Large intestine (tissue), 3 donors: ENCODE data around the gene SYT8. TPM values are rescaled to one million over a fixed set of nuclear protein-coding genes. Genes with fewer than 3 reads are reported as not detected.

ENCODE experiments used
- DNase-seq, 2 donors: peaks; one replicate each; pipeline versions ENCODE4 v3.0.0 to v3.0.0-alpha.2; 2013
- H3K27ac ChIP-seq: one replicate; pipeline ENCODE4 v1.5.1; 2013; ENCODE audit warnings: low read length
- H3K27me3 ChIP-seq: 2 replicates; pipeline ENCODE4 v1.6.1; 2013; ENCODE audit warnings: low read length; ENCODE audit not compliant: control insufficient read depth, insufficient read depth
- H3K36me3 ChIP-seq: 2 replicates; pipeline ENCODE4 v1.6.1; 2013; ENCODE audit warnings: low read length; ENCODE audit not compliant: control insufficient read depth, insufficient read depth
- H3K4me1 ChIP-seq: one replicate; pipeline ENCODE4 v1.6.1; 2013; ENCODE audit warnings: low read length; ENCODE audit not compliant: control insufficient read depth, insufficient read depth
- H3K4me3 ChIP-seq: one replicate; pipeline ENCODE4 v1.5.1; 2013; ENCODE audit warnings: low read length
- H3K9me3 ChIP-seq: one replicate; pipeline ENCODE4 v1.6.1; 2013; ENCODE audit warnings: mild to moderate bottlenecking, low read depth, low read length, moderate library complexity; ENCODE audit not compliant: control insufficient read depth
- WGBS: methylation state at CpG from one replicate; pipeline ENCODE4 v1.1.5; 2013; ENCODE audit warnings: low lambda C conversion rate; ENCODE audit not compliant: insufficient coverage; 5-methylcytosine and 5-hydroxymethylcytosine counted together
- polyA plus RNA-seq: library from polyadenylated mRNA; unstranded; fragments of 120-200 nt; gene quantifications from one replicate; pipeline ENCODE4 v1.2.1, GENCODE V29; 2013

Gene SYT8
- polyA plus RNA-seq, 1 donor, result 2.7 TPM

DNA sequence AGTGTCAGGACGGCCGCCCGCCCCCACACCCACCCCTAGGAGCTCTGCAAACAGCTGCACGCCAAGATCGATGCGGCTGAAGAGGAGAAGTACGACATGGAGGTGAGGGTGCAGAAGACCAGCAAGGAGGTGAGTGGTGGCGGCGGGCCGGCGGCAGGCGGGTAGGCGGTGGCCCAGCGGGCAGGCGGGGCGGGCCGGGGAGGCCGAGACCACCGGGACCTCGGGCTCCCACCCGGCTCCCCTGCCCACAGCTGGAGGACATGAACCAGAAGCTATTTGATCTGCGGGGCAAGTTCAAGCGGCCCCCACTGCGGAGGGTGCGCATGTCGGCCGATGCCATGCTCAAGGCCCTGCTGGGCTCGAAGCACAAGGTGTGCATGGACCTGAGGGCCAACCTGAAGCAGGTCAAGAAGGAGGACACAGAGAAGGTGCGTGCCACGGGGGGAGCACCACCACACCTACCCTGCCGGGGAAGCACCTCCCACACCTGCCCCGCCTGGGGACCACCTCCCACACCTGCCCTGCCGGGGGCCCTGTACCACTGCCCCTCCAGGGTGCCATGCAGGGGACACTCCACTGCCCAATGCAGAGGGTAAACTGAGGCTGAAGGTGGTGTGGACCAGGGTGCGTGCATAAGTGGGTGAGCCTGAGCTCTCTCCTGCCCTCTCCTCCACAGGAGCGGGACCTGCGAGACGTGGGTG, 6.1 kb downstream of the SYT8 start:
- Histone ChIP-seq H3K4me3 (no peak overlapping the region), H3K27ac (no peak overlapping the region), H3K27me3 (no peaks in the 10 kb centered on the region), H3K36me3 (no peaks in the 10 kb centered on the region), H3K9me3 (no peaks in the 10 kb centered on the region), H3K4me1 (peaks cover 21% of the 10 kb centered on the region)
- WGBS, result no CpG with 5 or more reads among the region's 37 CpGs
- no peak for DNase-seq

GRCh38 chr11:1841511-1842148, 6.8 kb downstream of the SYT8 start:
- no peak overlapping the region for H3K4me3 ChIP-seq
- WGBS, result no CpG with 5 or more reads among the region's 19 CpGs
- peaks cover 21% of the 10 kb centered on the region for H3K4me1 ChIP-seq
- no peak overlapping the region for H3K27ac ChIP-seq
- no peaks in the 10 kb centered on the region for H3K27me3 ChIP-seq
- H3K9me3 ChIP-seq, result no peaks in the 10 kb centered on the region
- DNase-seq, result no peak
- H3K36me3 ChIP-seq, result no peaks in the 10 kb centered on the region

GRCh38 chr11:1842149-1843097, 7.6 kb downstream of the SYT8 start:
- no peak for DNase-seq
- H3K27me3 ChIP-seq, result no peaks in the 10 kb centered on the region
- H3K4me3 ChIP-seq, result no peak overlapping the region
- H3K9me3 ChIP-seq, result no peaks in the 10 kb centered on the region
- no CpG with 5 or more reads among the region's 29 CpGs for WGBS
- no peak overlapping the region for H3K27ac ChIP-seq
- peaks cover 20% of the 10 kb centered on the region for H3K4me1 ChIP-seq
- no peaks in the 10 kb centered on the region for H3K36me3 ChIP-seq

GRCh38 chr11:1843098-1843473, 8.3 kb downstream of the SYT8 start:
- H3K27ac ChIP-seq, result no peak overlapping the region
- no peaks in the 10 kb centered on the region for H3K27me3 ChIP-seq
- no CpG with 5 or more reads among the region's 11 CpGs for WGBS
- no peak overlapping the region for H3K4me3 ChIP-seq
- no peaks in the 10 kb centered on the region for H3K36me3 ChIP-seq
- peaks cover 14% of the 10 kb centered on the region for H3K4me1 ChIP-seq
- no peaks in the 10 kb centered on the region for H3K9me3 ChIP-seq
- no peak for DNase-seq

GRCh38 chr11:1843796-1844195, 9.0 kb downstream of the SYT8 start:
- no peaks in the 10 kb centered on the region for H3K9me3 ChIP-seq
- no CpG with 5 or more reads among the region's 8 CpGs for WGBS
- no peaks in the 10 kb centered on the region for H3K27me3 ChIP-seq
- H3K4me1 ChIP-seq, result peaks cover 14% of the 10 kb centered on the region
- DNase-seq, result no peak
- H3K4me3 ChIP-seq, result no peak overlapping the region
- H3K36me3 ChIP-seq, result no peaks in the 10 kb centered on the region
- H3K27ac ChIP-seq, result no peak overlapping the region

DNA sequence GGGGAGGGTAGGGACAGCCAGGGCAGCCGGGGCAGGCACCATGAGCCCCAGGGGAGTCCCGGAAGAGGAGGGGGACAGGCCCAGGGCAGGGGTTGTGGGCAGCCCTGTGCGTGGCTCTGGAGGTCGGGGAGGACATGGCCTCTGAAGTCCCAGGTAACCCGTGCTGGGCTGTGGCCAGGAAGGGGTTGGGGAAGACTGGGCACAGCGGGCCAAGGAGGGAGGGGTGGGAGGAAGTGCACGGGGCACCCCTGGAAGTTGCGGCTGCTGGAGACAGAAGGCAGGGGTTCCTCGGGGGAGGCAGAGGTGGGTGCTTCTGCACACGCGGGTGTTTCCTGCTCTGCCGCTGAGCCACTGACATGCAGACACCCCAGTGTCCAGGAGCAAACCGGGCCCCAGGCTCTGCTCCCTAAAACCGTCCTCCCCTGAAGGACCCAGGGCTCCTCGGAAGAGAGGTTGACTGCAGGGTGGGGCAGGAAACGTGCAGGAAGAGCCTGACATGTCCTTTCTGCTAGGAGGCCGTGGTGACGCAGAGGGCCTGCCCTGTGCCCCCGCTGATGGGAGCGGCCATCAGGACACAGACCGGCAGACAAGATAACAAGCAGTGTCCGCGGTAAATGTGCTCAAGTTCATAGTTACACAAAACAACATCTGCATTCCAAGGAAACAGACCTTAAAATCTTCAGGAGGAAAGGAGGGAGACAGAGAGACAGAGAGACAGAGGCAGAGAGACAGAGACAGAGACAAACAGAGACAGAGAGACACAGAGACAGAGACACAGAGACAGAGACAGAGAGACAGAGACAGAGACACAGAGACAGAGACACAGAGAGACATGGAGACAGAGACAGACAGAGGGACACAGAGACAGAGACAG, 9.7 kb downstream of the SYT8 start:
- H3K4me1 ChIP-seq, result peaks cover 14% of the 10 kb centered on the region
- WGBS, result no CpG with 5 or more reads among the region's 23 CpGs
- H3K27me3 ChIP-seq, result no peaks in the 10 kb centered on the region
- no peaks in the 10 kb centered on the region for H3K36me3 ChIP-seq
- H3K27ac ChIP-seq, result no peak overlapping the region
- no peak overlapping the region for H3K4me3 ChIP-seq
- peak; percentile 85 to 90 for DNase-seq
- no peaks in the 10 kb centered on the region for H3K9me3 ChIP-seq

DNA sequence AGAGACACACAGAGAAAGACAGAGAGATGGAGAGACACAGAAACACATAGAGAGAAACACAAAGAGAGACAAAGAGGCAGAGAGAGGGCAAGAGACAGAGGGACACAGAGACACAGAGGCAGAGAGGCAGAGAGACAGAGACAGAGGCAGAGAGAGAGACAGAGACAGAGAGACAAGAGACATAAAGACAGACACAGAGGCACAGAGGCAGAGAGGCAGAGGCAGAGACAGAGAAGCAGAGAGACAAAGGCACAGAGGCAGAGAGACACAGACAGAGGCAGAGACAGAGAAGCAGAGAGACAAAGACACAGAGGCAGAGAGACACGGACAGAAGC, 10.3 kb downstream of the SYT8 start:
- DNase-seq, result no peak
- no peaks in the 10 kb centered on the region for H3K27me3 ChIP-seq
- 75% methylated on average over 1 of the region's 1 CpG for WGBS
- H3K27ac ChIP-seq, result no peak overlapping the region
- peaks cover 14% of the 10 kb centered on the region for H3K4me1 ChIP-seq
- H3K4me3 ChIP-seq, result no peak overlapping the region
- no peaks in the 10 kb centered on the region for H3K9me3 ChIP-seq
- H3K36me3 ChIP-seq, result no peaks in the 10 kb centered on the region

DNA sequence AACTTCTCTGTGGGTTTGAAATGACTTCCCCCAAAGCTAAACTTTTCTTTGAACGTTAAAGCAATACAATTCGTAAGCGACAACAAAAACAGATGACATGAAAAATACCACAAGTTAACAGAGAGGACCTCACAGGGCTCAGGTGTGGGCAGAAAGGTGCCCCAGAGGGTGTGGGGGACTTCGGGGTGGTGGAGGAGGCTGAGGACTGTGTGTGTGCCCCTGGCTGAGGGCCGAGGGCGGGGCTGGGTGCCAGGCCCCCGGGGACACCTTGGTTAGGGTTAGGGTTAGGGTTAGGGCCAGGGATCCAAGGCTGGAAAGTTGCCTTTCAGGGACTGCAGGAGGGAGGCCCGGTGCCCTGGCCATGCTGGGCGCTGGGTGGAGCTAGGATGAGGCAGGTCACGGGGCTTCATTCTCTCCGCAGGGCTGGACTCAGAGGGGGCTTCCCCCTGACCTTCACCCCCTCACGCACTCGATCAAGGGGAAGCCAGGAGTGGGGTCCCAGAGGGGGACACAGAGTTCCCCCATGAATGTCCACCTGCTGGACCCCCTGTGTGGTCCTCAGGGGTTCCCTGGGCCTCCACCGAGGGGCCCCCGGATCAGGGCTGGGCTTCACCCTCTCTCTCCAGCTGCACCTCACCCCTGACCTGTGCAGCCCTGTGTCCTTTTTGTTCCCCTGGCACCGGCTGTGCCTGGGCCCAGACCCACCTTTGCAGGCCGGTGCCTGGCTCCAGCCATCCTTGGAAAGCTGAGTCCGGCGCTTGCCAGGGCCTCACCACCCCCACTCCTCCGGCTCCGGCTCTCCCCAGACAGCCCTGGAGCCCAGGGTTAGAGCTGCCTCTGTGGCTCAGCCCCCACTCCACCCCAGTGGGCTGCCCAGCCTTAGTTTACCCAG, 11.0 kb downstream of the SYT8 start:
- no peaks in the 10 kb centered on the region for H3K9me3 ChIP-seq
- no peak for DNase-seq
- H3K27ac ChIP-seq, result no peak overlapping the region
- no peak overlapping the region for H3K4me3 ChIP-seq
- H3K36me3 ChIP-seq, result no peaks in the 10 kb centered on the region
- H3K4me1 ChIP-seq, result peaks cover 14% of the 10 kb centered on the region
- 81% methylated on average over 3 of the region's 21 CpGs for WGBS
- no peaks in the 10 kb centered on the region for H3K27me3 ChIP-seq

- H3K4me3 ChIP-seq, result no peak overlapping the region
- no peaks in the 10 kb centered on the region for H3K9me3 ChIP-seq
- no peaks in the 10 kb centered on the region for H3K36me3 ChIP-seq
- no peaks in the 10 kb centered on the region for H3K27me3 ChIP-seq
- DNase-seq, result no peak
- no CpG with 5 or more reads among the region's 9 CpGs for WGBS
- peaks cover 14% of the 10 kb centered on the region for H3K4me1 ChIP-seq
- H3K27ac ChIP-seq, result no peak overlapping the region
Observed at GRCh38 chr11:1846453-1846932, 11.7 kb downstream of the SYT8 start.
